ENCODE results near the gene CWH43.
"Not testable (repeated sequence)": the region's sequence is repeated elsewhere in the genome, so short reads cannot be mapped to it uniquely, and the experiment has no call there.

Gene CWH43

GRCh38 chr4:48998440-48998839 is 12.4 kb downstream of the CWH43 start:
- H3K27ac ChIP-seq: no peak overlapping the region
- H3K9me3 ChIP-seq: no peaks in the 10 kb centered on the region
- no peak overlapping the region for H3K4me2 ChIP-seq
- no peaks in the 10 kb centered on the region for H4K20me1 ChIP-seq
- no peak for TF ChIP-seq Cebpa-rat (IDR thresholded peaks at IDR 0.05)
- peaks cover 6% of the 10 kb centered on the region for H3K4me1 ChIP-seq
- no peaks in the 10 kb centered on the region for H3K36me3 ChIP-seq
- H3K4me3 ChIP-seq: no peak overlapping the region
- no peak overlapping the region for H3K9ac ChIP-seq
- no peaks in the 10 kb centered on the region for H3K27me3 ChIP-seq

DNA sequence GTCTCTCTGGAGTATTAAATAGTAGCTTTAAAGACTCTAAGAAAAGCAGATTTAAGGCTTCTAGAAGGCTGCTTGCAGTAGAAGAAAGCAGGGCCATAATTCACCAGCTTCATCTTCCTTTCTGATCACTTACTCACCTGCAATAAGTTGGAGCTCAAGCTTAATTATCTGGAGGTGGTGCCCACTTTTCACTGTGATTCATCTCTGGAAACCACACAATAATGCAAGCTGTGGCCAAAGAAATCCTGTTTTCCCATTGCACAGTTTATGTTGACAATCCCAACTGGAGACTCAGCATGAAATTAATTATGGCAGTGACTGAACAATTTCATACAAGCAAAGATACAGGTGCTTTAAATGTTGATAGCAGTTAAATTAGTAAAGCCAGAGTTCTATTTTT is 14.7 kb downstream of the CWH43 start:
- Histone ChIP-seq H3K4me1 (peaks cover 6% of the 10 kb centered on the region), H4K20me1 (no peaks in the 10 kb centered on the region), H3K27ac (no peak overlapping the region), H3K4me2 (no peak overlapping the region), H3K27me3 (no peaks in the 10 kb centered on the region), H3K4me3 (no peak overlapping the region), H3K36me3 (no peaks in the 10 kb centered on the region), H3K9ac (no peak overlapping the region), H3K9me3 (no peaks in the 10 kb centered on the region)
- no peak for TF ChIP-seq Cebpa-rat (IDR thresholded peaks at IDR 0.05)

DNA sequence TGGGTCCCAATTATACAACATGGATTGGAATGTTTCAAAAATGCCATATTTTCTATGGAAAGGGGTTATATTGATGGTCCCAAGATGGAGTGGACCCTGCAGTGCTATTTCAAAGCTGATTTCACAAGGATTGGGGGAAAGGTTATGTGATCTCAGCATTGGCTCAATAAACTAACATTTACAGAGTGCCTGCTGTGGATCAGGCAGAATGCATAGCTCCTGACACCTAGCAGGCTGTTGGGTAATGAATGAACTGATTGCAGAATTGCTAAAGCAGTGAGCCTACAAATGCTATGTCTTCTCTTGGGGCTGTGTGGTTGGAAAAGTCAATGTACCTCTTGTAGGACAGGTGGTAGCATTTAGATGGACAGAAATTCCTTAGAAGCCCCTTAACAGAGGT is 16.9 kb downstream of the CWH43 start:
- Histone ChIP-seq H3K36me3 (no peaks in the 10 kb centered on the region), H3K4me2 (no peak overlapping the region), H3K4me3 (no peak overlapping the region), H3K9ac (no peak overlapping the region), H4K20me1 (no peaks in the 10 kb centered on the region), H3K9me3 (no peaks in the 10 kb centered on the region), H3K27me3 (no peaks in the 10 kb centered on the region), H3K4me1 (peaks cover 6% of the 10 kb centered on the region), H3K27ac (no peak overlapping the region)
- TF ChIP-seq Cebpa-rat (IDR thresholded peaks at IDR 0.05): no peak

DNA sequence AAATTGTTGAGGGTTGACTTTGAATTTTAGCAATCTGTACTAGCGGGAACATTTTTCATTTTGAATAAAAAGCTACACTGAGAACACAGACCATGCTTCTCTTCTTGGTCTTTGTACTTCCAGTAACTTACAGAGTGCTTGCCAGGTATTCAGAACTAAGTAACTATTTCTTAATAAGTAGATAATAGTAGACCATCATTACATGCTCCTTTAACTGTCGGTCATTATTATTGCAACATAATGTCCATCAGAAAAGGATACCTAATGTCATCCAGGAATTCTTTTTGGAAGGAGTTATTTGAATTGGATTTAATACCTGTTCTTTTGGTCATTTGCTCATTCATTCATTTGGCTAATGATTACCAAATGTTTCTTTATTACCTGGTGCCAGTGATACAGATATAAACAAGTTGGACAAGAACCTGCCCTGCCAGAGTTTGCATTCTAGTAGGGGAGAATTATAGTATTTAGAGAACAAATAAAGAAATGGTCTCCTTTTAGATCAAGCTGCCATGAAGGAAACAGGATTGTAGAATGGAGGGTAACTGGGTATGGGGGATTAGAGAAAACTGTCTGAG is 32.7 kb downstream of the CWH43 start:
- H3K9me3 ChIP-seq: no peaks in the 10 kb centered on the region
- no peaks in the 10 kb centered on the region for H3K27me3 ChIP-seq
- no peaks in the 10 kb centered on the region for H3K4me1 ChIP-seq
- no peak overlapping the region for H3K4me2 ChIP-seq
- H4K20me1 ChIP-seq: no peaks in the 10 kb centered on the region
- no peaks in the 10 kb centered on the region for H3K36me3 ChIP-seq
- TF ChIP-seq Cebpa-rat (IDR thresholded peaks at IDR 0.05): no peak; the same call in 1 of the 2 replicates
- no peak overlapping the region for H3K27ac ChIP-seq
- no peak overlapping the region for H3K4me3 ChIP-seq
- H3K9ac ChIP-seq: no peak overlapping the region

DNA sequence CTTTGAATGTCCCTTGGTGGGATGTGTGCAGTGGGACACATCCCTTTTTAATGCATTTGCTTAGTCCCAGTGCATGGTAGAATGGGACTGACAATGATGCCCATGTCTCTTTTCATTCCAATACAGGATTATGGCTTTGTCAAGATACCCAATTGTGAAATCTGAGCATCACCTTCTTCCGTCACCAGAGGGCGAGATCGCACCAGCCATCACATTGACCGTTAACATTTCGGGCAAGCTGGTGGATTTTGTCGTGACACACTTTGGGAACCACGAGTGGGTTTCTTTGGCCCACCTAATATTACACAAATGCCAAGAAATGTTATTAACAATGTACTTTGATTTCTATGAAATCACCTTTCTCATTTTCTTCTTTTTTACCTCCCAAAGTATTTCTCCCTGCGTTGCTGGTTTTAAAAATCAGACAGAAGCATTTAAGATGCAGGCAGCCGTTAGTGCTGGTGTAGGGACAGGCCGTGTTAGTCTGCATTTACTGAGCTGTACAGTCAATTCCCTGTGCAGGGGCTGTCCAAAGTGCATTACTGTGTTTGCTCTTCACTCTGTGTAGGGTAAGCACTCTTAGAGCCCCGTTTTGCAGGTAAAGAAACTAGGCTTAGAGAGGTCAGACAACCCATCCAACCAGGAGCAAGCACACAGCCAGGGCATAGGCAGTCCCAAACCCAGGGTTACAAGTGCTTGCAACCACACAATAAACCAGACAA is 46.5 kb downstream of the CWH43 start:
- H3K9me3 ChIP-seq: no peaks in the 10 kb centered on the region
- H3K27me3 ChIP-seq: no peaks in the 10 kb centered on the region
- no peak for TF ChIP-seq Cebpa-rat (IDR thresholded peaks at IDR 0.05)

GRCh38 chr4:49036528-49036927 is 50.5 kb downstream of the CWH43 start:
- Histone ChIP-seq H3K4me1 (no peaks in the 10 kb centered on the region), H3K9me3 (no peaks in the 10 kb centered on the region), H3K27me3 (no peaks in the 10 kb centered on the region), H3K4me2 (no peak overlapping the region), H3K9ac (no peak overlapping the region), H4K20me1 (no peaks in the 10 kb centered on the region), H3K36me3 (no peaks in the 10 kb centered on the region), H3K27ac (no peak overlapping the region), H3K4me3 (no peak overlapping the region)
- TF ChIP-seq Cebpa-rat (IDR thresholded peaks at IDR 0.05): no peak

More for the DNA sequence above, 46.5 kb downstream of the CWH43 start:
- no peaks in the 10 kb centered on the region for H4K20me1 ChIP-seq
- H3K4me2 ChIP-seq: no peak overlapping the region
- no peaks in the 10 kb centered on the region for H3K36me3 ChIP-seq
- H3K9ac ChIP-seq: no peak overlapping the region
- no peak overlapping the region for H3K27ac ChIP-seq
- no peaks in the 10 kb centered on the region for H3K4me1 ChIP-seq
- H3K4me3 ChIP-seq: no peak overlapping the region

DNA sequence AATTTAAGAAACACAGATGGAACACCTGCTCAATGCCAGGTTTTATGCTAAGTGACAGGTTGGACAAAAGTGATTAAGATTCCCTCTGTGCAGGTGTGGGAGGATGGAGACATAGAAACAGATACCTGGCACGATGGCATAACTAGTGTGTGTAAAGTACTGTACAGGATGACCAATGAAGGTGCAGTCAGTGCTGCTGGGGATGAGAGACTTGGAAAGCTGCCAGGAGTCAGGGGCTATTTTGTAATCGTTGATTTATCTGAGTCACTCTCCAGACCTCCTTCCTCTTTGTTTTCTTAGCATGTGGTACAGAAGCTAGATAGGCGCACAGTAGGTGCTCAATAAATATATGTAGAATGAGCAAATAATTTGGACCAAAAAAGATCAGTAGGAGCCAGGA is 58.2 kb downstream of the CWH43 start:
- no peak for TF ChIP-seq Cebpa-rat (IDR thresholded peaks at IDR 0.05)
- H3K36me3 ChIP-seq: no peaks in the 10 kb centered on the region

DNA sequence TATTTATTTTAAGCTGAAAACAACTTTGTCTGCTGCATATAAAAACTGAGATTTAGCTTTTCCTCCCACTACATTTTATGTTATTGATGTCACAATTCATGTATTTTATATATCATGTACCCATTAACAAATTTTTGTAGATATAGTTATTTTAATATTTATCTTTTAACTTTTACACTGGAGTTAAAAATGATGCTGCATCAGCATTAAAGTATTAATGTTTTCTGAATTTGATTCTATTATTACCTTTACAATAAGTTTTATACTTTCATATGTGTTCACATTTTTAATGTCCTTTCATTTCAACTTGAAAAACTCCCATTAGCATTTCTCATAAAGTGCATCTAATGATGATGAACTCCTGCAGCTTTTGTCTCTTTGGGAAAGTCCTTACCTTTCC is 72.2 kb downstream of the CWH43 start:
- Histone ChIP-seq H3K4me2 (no peak overlapping the region), H3K27ac (no peak overlapping the region), H3K9me3 (peaks cover 18% of the 10 kb centered on the region), H3K27me3 (no peaks in the 10 kb centered on the region), H3K9ac (no peak overlapping the region), H4K20me1 (no peaks in the 10 kb centered on the region), H3K4me3 (no peak overlapping the region), H3K4me1 (no peaks in the 10 kb centered on the region), H3K36me3 (no peaks in the 10 kb centered on the region)
- no peak for TF ChIP-seq Cebpa-rat (IDR thresholded peaks at IDR 0.05)

More for the DNA sequence above, 58.2 kb downstream of the CWH43 start:
- Histone ChIP-seq H4K20me1 (no peaks in the 10 kb centered on the region), H3K9ac (no peak overlapping the region), H3K9me3 (no peaks in the 10 kb centered on the region), H3K4me2 (no peak overlapping the region), H3K4me1 (no peaks in the 10 kb centered on the region), H3K27me3 (no peaks in the 10 kb centered on the region), H3K27ac (no peak overlapping the region), H3K4me3 (no peak overlapping the region)

- H3K4me3 ChIP-seq: no peak overlapping the region
- H3K36me3 ChIP-seq: no peaks in the 10 kb centered on the region
- peaks cover 9% of the 10 kb centered on the region for H3K9me3 ChIP-seq
Observed at GRCh38 chr4:49063670-49064069, 77.6 kb downstream of the CWH43 start.

DNA sequence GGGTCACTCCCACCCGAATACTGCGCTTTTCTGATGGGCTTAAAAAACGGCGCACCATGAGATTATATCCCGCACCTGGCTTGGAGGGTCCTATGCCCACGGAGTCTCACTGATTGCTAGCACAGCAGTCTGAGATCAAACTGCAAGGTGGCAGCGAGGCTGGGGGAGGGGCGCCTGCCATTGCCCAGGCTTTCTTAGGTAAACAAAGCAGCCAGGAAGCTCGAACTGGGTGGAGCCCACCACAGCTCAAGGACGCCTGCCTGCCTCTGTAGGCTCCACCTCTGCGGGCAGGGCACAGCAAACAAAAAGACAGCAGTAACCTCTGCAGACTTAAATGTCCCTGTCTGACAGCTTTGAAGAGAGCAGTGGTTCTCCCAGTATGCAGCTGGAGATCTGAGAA is 86.1 kb downstream of the CWH43 start:
- not testable (repeated sequence) for H3K4me3 ChIP-seq, H3K36me3 ChIP-seq, H3K9me3 ChIP-seq, H3K27ac ChIP-seq, H3K4me1 ChIP-seq, H3K4me2 ChIP-seq, H3K9ac ChIP-seq, H4K20me1 ChIP-seq, H3K27me3 ChIP-seq

More at GRCh38 chr4:49063670-49064069, 77.6 kb downstream of the CWH43 start:
- Histone ChIP-seq H4K20me1 (no peaks in the 10 kb centered on the region), H3K4me1 (no peaks in the 10 kb centered on the region), H3K9ac (no peak overlapping the region), H3K4me2 (no peak overlapping the region), H3K27ac (no peak overlapping the region), H3K27me3 (no peaks in the 10 kb centered on the region)
- no peak for TF ChIP-seq Cebpa-rat (IDR thresholded peaks at IDR 0.05)

- H3K9me3 ChIP-seq: peaks cover 27% of the 10 kb centered on the region
- H3K27me3 ChIP-seq, H3K4me2 ChIP-seq, H3K27ac ChIP-seq, H3K4me1 ChIP-seq, H3K4me3 ChIP-seq, H4K20me1 ChIP-seq, H3K36me3 ChIP-seq, H3K9ac ChIP-seq: not testable (repeated sequence)
Observed at GRCh38 chr4:49091883-49092282, 105.8 kb downstream of the CWH43 start.

- H3K4me1 ChIP-seq, H3K36me3 ChIP-seq, H3K4me2 ChIP-seq, H3K4me3 ChIP-seq, H3K27me3 ChIP-seq, H4K20me1 ChIP-seq, H3K9ac ChIP-seq, H3K27ac ChIP-seq: not testable (repeated sequence)
- peaks cover 35% of the 10 kb centered on the region for H3K9me3 ChIP-seq
Observed at GRCh38 chr4:49092608-49093135, 106.6 kb downstream of the CWH43 start.

GRCh38 chr4:49096215-49096614 is 110.1 kb downstream of the CWH43 start:
- not testable (repeated sequence) for H3K27me3 ChIP-seq, H3K9ac ChIP-seq, H3K4me2 ChIP-seq, H3K36me3 ChIP-seq, H3K27ac ChIP-seq, H3K4me1 ChIP-seq, H3K4me3 ChIP-seq, H4K20me1 ChIP-seq
- H3K9me3 ChIP-seq: peaks cover 68% of the 10 kb centered on the region

DNA sequence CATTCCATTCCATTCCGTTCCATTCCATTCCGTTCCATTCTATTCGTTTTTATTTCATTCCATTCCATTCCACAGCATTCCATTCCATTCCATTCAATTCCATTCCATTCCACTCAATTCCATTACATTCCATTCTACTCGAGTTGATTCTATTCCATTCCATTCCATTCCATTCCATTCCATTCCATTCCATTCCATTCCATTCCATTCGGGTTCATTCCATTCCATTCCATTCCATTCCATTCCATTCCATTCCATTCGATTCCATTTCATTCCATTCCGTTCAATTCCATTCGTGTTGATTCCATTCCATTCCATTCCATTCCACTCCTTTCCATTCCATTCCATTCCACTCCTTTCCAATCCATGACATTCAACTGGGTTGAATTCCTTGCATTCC is 110.6 kb downstream of the CWH43 start:
- Histone ChIP-seq H3K9me3 (peaks cover 63% of the 10 kb centered on the region), H3K4me3 (peak overlapping the region; percentile 23; the same call in 1 of the 2 replicates)
- H4K20me1 ChIP-seq, H3K4me1 ChIP-seq, H3K27ac ChIP-seq, H3K36me3 ChIP-seq, H3K9ac ChIP-seq, H3K27me3 ChIP-seq, H3K4me2 ChIP-seq: not testable (repeated sequence)
